HEK293T (cell line): Measurements from ENCODE around the gene LILRA5.

ENCODE experiments used
- ARNT ChIP-seq: fragments of 450-650 bp; IDR thresholded peaks from 2 replicates; pipeline ENCODE4 v1.6.1; 2017; ENCODE audit warnings: mild to moderate bottlenecking
- BHLHE40 ChIP-seq: fragments of 450-650 bp; IDR thresholded peaks from 2 replicates; pipeline ENCODE4 v1.6.1; 2016; ENCODE audit warnings: mild to moderate bottlenecking, moderate library complexity, borderline replicate concordance
- ELF4 ChIP-seq: fragments of 450-650 bp; IDR thresholded peaks from 2 replicates; pipeline ENCODE4 v1.6.1; 2017; ENCODE audit warnings: antibody characterized with exemption
- FOXA1 ChIP-seq: fragments of 450-650 bp; IDR thresholded peaks from 2 replicates; pipeline ENCODE4 v1.6.1; 2016; ENCODE audit warnings: mild to moderate bottlenecking
- FOXK2 ChIP-seq: fragments of 450-650 bp; IDR thresholded peaks from 2 replicates; pipeline ENCODE4 v1.6.1; 2016; ENCODE audit warnings: mild to moderate bottlenecking
- HDGF ChIP-seq: fragments of 450-650 bp; IDR thresholded peaks from 2 replicates; pipeline ENCODE4 v1.6.1; 2017; ENCODE audit warnings: antibody characterized with exemption, borderline replicate concordance
- PKNOX1 ChIP-seq: fragments of 450-650 bp; IDR thresholded peaks from 2 replicates; pipeline ENCODE4 v1.6.1; 2016
- SP1 ChIP-seq: fragments of 450-650 bp; IDR thresholded peaks from 2 replicates; pipeline ENCODE4 v1.6.1; 2017
- SUZ12 ChIP-seq: fragments of 450-650 bp; IDR thresholded peaks from 2 replicates; pipeline ENCODE4 v1.6.1; 2016; ENCODE audit warnings: mild to moderate bottlenecking
- TARDBP ChIP-seq: fragments of 450-650 bp; IDR thresholded peaks from 2 replicates; pipeline ENCODE4 v1.6.1; 2016

DNA sequence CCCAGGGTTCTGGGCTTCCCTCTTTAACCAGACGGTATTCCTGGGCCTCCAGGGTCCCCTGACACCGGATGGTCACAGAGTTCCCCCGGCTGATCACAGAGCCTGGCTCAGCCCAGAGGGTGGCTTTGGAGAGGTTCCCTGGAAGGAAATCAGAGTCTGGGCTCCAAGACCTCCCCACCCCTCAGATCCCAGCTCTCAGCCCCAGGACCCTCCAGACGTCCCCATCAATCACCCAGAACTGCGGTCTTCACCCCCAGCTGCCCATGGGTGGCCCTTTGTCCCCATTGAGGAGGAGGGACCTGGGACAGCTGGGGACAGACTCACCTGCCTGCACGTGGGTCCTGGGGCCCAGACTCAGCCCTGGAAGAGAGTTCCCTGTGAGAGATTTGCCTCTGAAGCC is 955 bp downstream of the LILRA5 start:
- TF ChIP-seq SP1 (no peak), SUZ12 (no peak), BHLHE40 (no peak), FOXA1 (no peak), ARNT (no peak), TARDBP (no peak), FOXK2 (no peak), ELF4 (no peak), HDGF (no peak), PKNOX1 (no peak)
